ENCODE results near the gene ASCC3. TPM values are rescaled to one million over a fixed set of nuclear protein-coding genes. Genes with fewer than 3 reads are reported as not detected.

Gene ASCC3
- total and polyA plus RNA-seq, 2 of the 4 experiments (the other 2 are of a cell fraction): 25.8 to 104 TPM

DNA sequence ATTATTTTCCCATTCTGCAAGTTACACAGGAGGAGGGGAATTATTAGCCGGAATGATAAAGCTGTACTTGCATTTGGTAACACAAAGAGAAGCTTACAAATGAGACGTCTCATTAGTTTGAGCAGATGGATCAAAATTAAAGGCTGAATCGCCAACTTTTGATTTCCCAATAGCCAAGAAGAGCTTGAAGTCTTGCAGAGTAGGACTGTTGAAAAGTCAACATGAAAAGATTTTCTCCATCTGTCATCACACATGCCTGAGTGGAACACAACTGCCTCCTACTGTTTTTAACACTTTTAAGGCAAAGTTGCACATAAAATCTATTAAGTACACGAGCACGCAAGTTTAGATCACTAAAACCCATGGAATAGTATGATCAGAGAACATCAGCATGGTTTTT lies 176.2 kb downstream of the ASCC3 start:
- Histone ChIP-seq H4K8ac (ENCODE audit: low read depth in 2 of 2, low read length in 2 of 2) (no peak overlapping the region), H3K9ac (ENCODE audit: low read depth, low read length) (no peak overlapping the region), H2AFZ (replicated peaks; ENCODE audit: low read length, poor library complexity) (no peak overlapping the region), H2BK120ac (ENCODE audit: low read depth, low read length) (no peak overlapping the region), H3K4ac (ENCODE audit: low read depth, low read length) (no peak overlapping the region), H2AK5ac (ENCODE audit: low read depth, low read length) (no peak overlapping the region), H3K27ac (ENCODE audit: insufficient read depth, low read length) (no peak overlapping the region), H3K9me1 (ENCODE audit: insufficient read depth, low read length) (no peaks in the 10 kb centered on the region; the same call in 1 of the 2 replicates), H4K20me1 (ENCODE audit: insufficient read depth, low read length) (no peaks in the 10 kb centered on the region), H3K36me3 (ENCODE audit: control insufficient read depth, insufficient read depth, low read length) (0 out of 2 replicates have a peak, but pooled peaks cover 1% of the 10 kb centered on the region), H3K27me3 (ENCODE audit: control insufficient read depth, insufficient read depth, low read length) (no peaks in the 10 kb centered on the region), H3K23ac (ENCODE audit: low read depth, low read length) (no peak overlapping the region), H2AK9ac (replicated peaks; ENCODE audit: low read depth, low read length, poor library complexity) (no peak overlapping the region), H3K4me3 (ENCODE audit: insufficient read depth, low read depth, low read length) (no peak overlapping the region), H3K79me1 (ENCODE audit: low read depth in 1 of 2, low read length in 2 of 2) (peaks cover 2% of the 10 kb centered on the region in 2 experiments; a peak in 3 of 4 replicates), H3K4me1 (ENCODE audit: control insufficient read depth, insufficient read depth, low read length) (no peaks in the 10 kb centered on the region), H3K18ac (ENCODE audit: low read depth, low read length) (no peak overlapping the region), H4K91ac (ENCODE audit: insufficient read depth, low read depth, low read length) (no peak overlapping the region), H2BK15ac (ENCODE audit: low read depth, low read length) (no peak overlapping the region), H3K14ac (replicated peaks; ENCODE audit: low read depth, low read length) (no peak overlapping the region), H2BK5ac (ENCODE audit: low read depth, low read length, poor library complexity, severe bottlenecking) (no peak overlapping the region), H4K5ac (ENCODE audit: low read depth, low read length) (no peak overlapping the region), H3K9me3 (ENCODE audit: control insufficient read depth, insufficient read depth, low read length) (no peaks in the 10 kb centered on the region), H3K56ac (ENCODE audit: extremely low read depth, insufficient read depth, low read length) (no peak overlapping the region), H3K4me2 (ENCODE audit: low read depth, low read length) (no peak overlapping the region), H2BK20ac (ENCODE audit: low read depth, low read length) (no peak overlapping the region)
- 80% methylated on average over 1 of the region's 5 CpGs; no CpG with 5 or more reads in 1 of the 2 experiments for WGBS, 2 experiments (ENCODE audit: extremely low coverage in 2 of 2, insufficient read length in 1 of 2)
- BruUV-seq (replicated peaks): no TSS peak
- ATAC-seq (ENCODE audit: low read depth): no peak
- no peak for DNase-seq
- intact Hi-C loops (cut with micrococcal nuclease): no loop called here
- dilution Hi-C loops (cut with HindIII; ENCODE audit: low sequenced_read_pairs, unreplicated experiment): no loop called here
- in situ Hi-C loops (cut with MboI; ENCODE audit: low sequenced_read_pairs): no loop called here
- CTCF ChIA-PET: interaction anchor here (0.7 to 1.1 kb wide), 2 partner anchors 15 to 226 kb away, joined by 3 read pairs; no protein-coding TSS in a partner anchor
- TF ChIP-seq RFX5 (IDR thresholded peaks at IDR 0.05; ENCODE audit: low read depth, low read length): no peak
- TF ChIP-seq FOS (IDR thresholded peaks at IDR 0.05; ENCODE audit: low read depth, low read length): no peak
- TF ChIP-seq, protein P1, sequence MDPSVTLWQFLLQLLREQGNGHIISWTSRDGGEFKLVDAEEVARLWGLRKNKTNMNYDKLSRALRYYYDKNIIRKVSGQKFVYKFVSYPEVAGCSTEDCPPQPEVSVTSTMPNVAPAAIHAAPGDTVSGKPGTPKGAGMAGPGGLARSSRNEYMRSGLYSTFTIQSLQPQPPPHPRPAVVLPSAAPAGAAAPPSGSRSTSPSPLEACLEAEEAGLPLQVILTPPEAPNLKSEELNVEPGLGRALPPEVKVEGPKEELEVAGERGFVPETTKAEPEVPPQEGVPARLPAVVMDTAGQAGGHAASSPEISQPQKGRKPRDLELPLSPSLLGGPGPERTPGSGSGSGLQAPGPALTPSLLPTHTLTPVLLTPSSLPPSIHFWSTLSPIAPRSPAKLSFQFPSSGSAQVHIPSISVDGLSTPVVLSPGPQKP (IDR thresholded peaks at IDR 0.05; ENCODE audit: borderline replicate concordance, low read depth, low read length): no peak
- no peak for TF ChIP-seq MAZ (IDR thresholded peaks at IDR 0.05; ENCODE audit: borderline replicate concordance, low read depth, low read length)
- TF ChIP-seq, protein P2, sequence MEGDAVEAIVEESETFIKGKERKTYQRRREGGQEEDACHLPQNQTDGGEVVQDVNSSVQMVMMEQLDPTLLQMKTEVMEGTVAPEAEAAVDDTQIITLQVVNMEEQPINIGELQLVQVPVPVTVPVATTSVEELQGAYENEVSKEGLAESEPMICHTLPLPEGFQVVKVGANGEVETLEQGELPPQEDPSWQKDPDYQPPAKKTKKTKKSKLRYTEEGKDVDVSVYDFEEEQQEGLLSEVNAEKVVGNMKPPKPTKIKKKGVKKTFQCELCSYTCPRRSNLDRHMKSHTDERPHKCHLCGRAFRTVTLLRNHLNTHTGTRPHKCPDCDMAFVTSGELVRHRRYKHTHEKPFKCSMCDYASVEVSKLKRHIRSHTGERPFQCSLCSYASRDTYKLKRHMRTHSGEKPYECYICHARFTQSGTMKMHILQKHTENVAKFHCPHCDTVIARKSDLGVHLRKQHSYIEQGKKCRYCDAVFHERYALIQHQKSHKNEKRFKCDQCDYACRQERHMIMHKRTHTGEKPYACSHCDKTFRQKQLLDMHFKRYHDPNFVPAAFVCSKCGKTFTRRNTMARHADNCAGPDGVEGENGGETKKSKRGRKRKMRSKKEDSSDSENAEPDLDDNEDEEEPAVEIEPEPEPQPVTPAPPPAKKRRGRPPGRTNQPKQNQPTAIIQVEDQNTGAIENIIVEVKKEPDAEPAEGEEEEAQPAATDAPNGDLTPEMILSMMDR (conservative IDR thresholded peaks at IDR 0.05; ENCODE audit: low read depth, low read length): no peak
- TF ChIP-seq CHD1 (IDR thresholded peaks at IDR 0.05; ENCODE audit: low read depth, low read length): no peak
- no peak for TF ChIP-seq POLR2A (IDR thresholded peaks at IDR 0.05; ENCODE audit: low read depth, low read length)
- no peak for TF ChIP-seq RCOR1 (IDR thresholded peaks at IDR 0.05; ENCODE audit: insufficient replicate concordance, low read length)
- TF ChIP-seq RAD21 (IDR thresholded peaks at IDR 0.05; ENCODE audit: low read length): no peak
- TF ChIP-seq SMC3 (IDR thresholded peaks at IDR 0.05; ENCODE audit: low read depth, low read length): no peak
- TF ChIP-seq MAFK (IDR thresholded peaks at IDR 0.05; ENCODE audit: low read depth, low read length): no peak
- no peak for TF ChIP-seq BHLHE40 (IDR thresholded peaks at IDR 0.05; ENCODE audit: low read depth, low read length)
- no peak for TF ChIP-seq NFE2L2 (IDR thresholded peaks at IDR 0.05; ENCODE audit: low read depth, low read length)
- TF ChIP-seq CEBPB (IDR thresholded peaks at IDR 0.05; ENCODE audit: low read depth, low read length): no peak
- TF ChIP-seq MXI1 (IDR thresholded peaks at IDR 0.05; ENCODE audit: borderline replicate concordance, low read depth, low read length): no peak
- TF ChIP-seq, protein P3, sequence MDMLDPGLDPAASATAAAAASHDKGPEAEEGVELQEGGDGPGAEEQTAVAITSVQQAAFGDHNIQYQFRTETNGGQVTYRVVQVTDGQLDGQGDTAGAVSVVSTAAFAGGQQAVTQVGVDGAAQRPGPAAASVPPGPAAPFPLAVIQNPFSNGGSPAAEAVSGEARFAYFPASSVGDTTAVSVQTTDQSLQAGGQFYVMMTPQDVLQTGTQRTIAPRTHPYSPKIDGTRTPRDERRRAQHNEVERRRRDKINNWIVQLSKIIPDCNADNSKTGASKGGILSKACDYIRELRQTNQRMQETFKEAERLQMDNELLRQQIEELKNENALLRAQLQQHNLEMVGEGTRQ (IDR thresholded peaks at IDR 0.05; ENCODE audit: low read depth, low read length): no peak
- POLR2A ChIA-PET (ENCODE audit: unreplicated experiment): no interaction called here
